Transverse colon (tissue), 4 donors: Measurements from ENCODE around the gene MDGA2. TPM values are rescaled to one million over a fixed set of nuclear protein-coding genes. Genes with fewer than 3 reads are reported as not detected.

Experiments
- DNase-seq: peaks from one replicate; pipeline ENCODE4 v3.0.0-alpha.2; 2019
- H3K27ac ChIP-seq, 4 donors: fragments of 200-600 bp; sonication (generic); 2 replicates each; pipeline ENCODE4 v1.5.1; 2016 to 2018; ENCODE audit warnings: inconsistent platforms in 4 of 4
- H3K27me3 ChIP-seq: fragments of 200-600 bp; sonication (generic); 2 replicates; pipeline ENCODE4 v1.5.1; 2017; ENCODE audit warnings: inconsistent platforms
- H3K36me3 ChIP-seq, 4 donors: fragments of 200-600 bp; sonication (generic); 2 replicates each; pipeline ENCODE4 v1.5.1; 2017 to 2019; ENCODE audit warnings: inconsistent platforms in 4 of 4
- H3K4me1 ChIP-seq, 4 donors: fragments of 200-600 bp; sonication (generic); 2 replicates each; pipeline ENCODE4 v1.5.1; 2017 to 2020; ENCODE audit warnings: inconsistent platforms in 4 of 4
- H3K4me3 ChIP-seq, 4 donors: fragments of 200-600 bp; sonication (generic); 1 replicate in 1 of 4; 2 replicates in 3 of 4; pipeline versions ENCODE4 v1.5.1 to v1.6.1; 2017 to 2019; ENCODE audit warnings: inconsistent platforms in 4 of 4
- H3K9me3 ChIP-seq, 2 donors: fragments of 200-600 bp; sonication (generic); 2 replicates each; pipeline ENCODE4 v1.5.1; 2017 to 2019; ENCODE audit warnings: inconsistent platforms in 2 of 2
- CTCF ChIP-seq, 5 experiments: fragments of 200-600 bp in 3 of 5; fragments of 450-650 bp in 2 of 5; sonication (generic) in 3 of 5; IDR thresholded peaks; 1 replicate in 2 of 5; 2 replicates in 3 of 5; pipeline ENCODE4 v1.5.1; 2016 to 2017; ENCODE audit warnings: antibody characterized with exemption in 5 of 5, inconsistent platforms in 3 of 5, mild to moderate bottlenecking in 2 of 5, moderate library complexity in 1 of 5
- EP300 ChIP-seq: sonication (generic); formaldehyde crosslinking; IDR thresholded peaks from one replicate; pipeline ENCODE4 v1.6.1; 2017; ENCODE audit warnings: antibody characterized with exemption, low read depth
- POLR2A ChIP-seq: fragments of 450-650 bp; IDR thresholded peaks from one replicate; pipeline ENCODE4 v1.6.1; 2016; ENCODE audit warnings: antibody characterized with exemption, mild to moderate bottlenecking, moderate library complexity
- POLR2AphosphoS5 ChIP-seq, 3 donors: sonication (generic); formaldehyde crosslinking; IDR thresholded peaks; one replicate each; pipeline ENCODE4 v1.6.1; 2016; ENCODE audit warnings: antibody characterized with exemption in 3 of 3
- WGBS, 2 donors: methylation state at CpG; one replicate each; pipeline ENCODE4 v1.1.5; 2018; ENCODE audit warnings: low coverage in 1 of 2; 5-methylcytosine and 5-hydroxymethylcytosine counted together
- in situ Hi-C, 4 donors: fragments of 200-750 bp; cut with MboI; loops; one replicate each; pipeline versions ENCODE4 v1.15.0 to v1.15.1; 2017; ENCODE audit warnings: low sequenced_read_pairs in 3 of 4, low pct_ligation_motif_present in 1 of 4, low pct_unique_long_range_greater_than_20kb in 1 of 4
- intact Hi-C: fragments of 100-400 bp; cut with DNase I; formaldehyde crosslinking; loops from one replicate; pipeline ENCODE4 v1.15.1; 2023; ENCODE audit warnings: low total_unique reads
- total RNA-seq, 4 donors: library from RNA; depleted of rRNA; stranded (reverse); fragments of >200 nt; gene quantifications; one replicate each; pipeline ENCODE4 v1.1.0, GENCODE V29; 2016

Gene MDGA2
- total RNA-seq, 4 donors from 2014 or later = not detected

- WGBS, 2 donors = 43 to 71% methylated on average over 1 of the region's 1 CpG
These were observed 410.6 kb downstream of the MDGA2 start for GRCh38 chr14:47264842-47265241.

GRCh38 chr14:47262801-47263200 lies 412.6 kb downstream of the MDGA2 start:
- no peak for TF ChIP-seq EP300
- TF ChIP-seq POLR2AphosphoS5 (IDR thresholded peaks at IDR 0.05) = no peak
- TF ChIP-seq CTCF (IDR thresholded peaks at IDR 0.05) = no peak
- TF ChIP-seq POLR2A = no peak
- intact Hi-C loops = no loop called here
- 82% methylated on average over 2 of the region's 2 CpGs; no CpG with 5 or more reads in 1 of the 2 donors for WGBS, 2 donors

More at GRCh38 chr14:47264842-47265241, 410.6 kb downstream of the MDGA2 start:
- Histone ChIP-seq H3K27me3 (no peaks in the 10 kb centered on the region), H3K27ac (no peak overlapping the region), H3K4me3 (no peak overlapping the region), H3K4me1 (no peaks in the 10 kb centered on the region), H3K9me3 (no peaks in the 10 kb centered on the region), H3K36me3 (no peaks in the 10 kb centered on the region)
- in situ Hi-C loops = no loop called here
- intact Hi-C loops = no loop called here
- DNase-seq = no peak
- no peak for TF ChIP-seq EP300
- no peak for TF ChIP-seq CTCF (IDR thresholded peaks at IDR 0.05)
- no peak for TF ChIP-seq POLR2A
- TF ChIP-seq POLR2AphosphoS5 (IDR thresholded peaks at IDR 0.05) = no peak

GRCh38 chr14:47261350-47261749 lies 414.1 kb downstream of the MDGA2 start:
- in situ Hi-C loops (no loop called here), intact Hi-C loops (no loop called here)
- TF ChIP-seq CTCF (IDR thresholded peaks at IDR 0.05) (no peak), POLR2AphosphoS5 (IDR thresholded peaks at IDR 0.05) (no peak), POLR2A (no peak), EP300 (no peak)
- Histone ChIP-seq H3K4me1 (no peaks in the 10 kb centered on the region), H3K4me3 (no peak overlapping the region), H3K27me3 (no peaks in the 10 kb centered on the region), H3K36me3 (no peaks in the 10 kb centered on the region), H3K27ac (no peak overlapping the region), H3K9me3 (no peaks in the 10 kb centered on the region)
- DNase-seq = no peak

More at GRCh38 chr14:47262801-47263200, 412.6 kb downstream of the MDGA2 start:
- Histone ChIP-seq H3K27ac (no peak overlapping the region), H3K9me3 (no peaks in the 10 kb centered on the region), H3K36me3 (no peaks in the 10 kb centered on the region), H3K4me1 (no peaks in the 10 kb centered on the region), H3K27me3 (no peaks in the 10 kb centered on the region), H3K4me3 (no peak overlapping the region)
- in situ Hi-C loops = no loop called here
- no peak for DNase-seq

- intact Hi-C loops = no loop called here
These were observed 415.6 kb downstream of the MDGA2 start for GRCh38 chr14:47259796-47260195.

More at GRCh38 chr14:47259796-47260195, 415.6 kb downstream of the MDGA2 start:
- Histone ChIP-seq H3K36me3 (no peaks in the 10 kb centered on the region), H3K4me1 (no peaks in the 10 kb centered on the region), H3K4me3 (no peak overlapping the region), H3K9me3 (no peaks in the 10 kb centered on the region), H3K27ac (no peak overlapping the region), H3K27me3 (no peaks in the 10 kb centered on the region)
- DNase-seq = no peak
- WGBS, 2 donors = 66 to 85% methylated on average over 2 of the region's 2 CpGs
- in situ Hi-C loops = no loop called here
- TF ChIP-seq POLR2A = no peak
- TF ChIP-seq CTCF (IDR thresholded peaks at IDR 0.05) = no peak
- TF ChIP-seq POLR2AphosphoS5 (IDR thresholded peaks at IDR 0.05) = no peak
- no peak for TF ChIP-seq EP300
